ENCODE results near the gene ADGRG6.
"Not testable (repeated sequence)": the region's sequence is repeated elsewhere in the genome, so short reads cannot be mapped to it uniquely, and the experiment has no call there.

Gene ADGRG6

DNA sequence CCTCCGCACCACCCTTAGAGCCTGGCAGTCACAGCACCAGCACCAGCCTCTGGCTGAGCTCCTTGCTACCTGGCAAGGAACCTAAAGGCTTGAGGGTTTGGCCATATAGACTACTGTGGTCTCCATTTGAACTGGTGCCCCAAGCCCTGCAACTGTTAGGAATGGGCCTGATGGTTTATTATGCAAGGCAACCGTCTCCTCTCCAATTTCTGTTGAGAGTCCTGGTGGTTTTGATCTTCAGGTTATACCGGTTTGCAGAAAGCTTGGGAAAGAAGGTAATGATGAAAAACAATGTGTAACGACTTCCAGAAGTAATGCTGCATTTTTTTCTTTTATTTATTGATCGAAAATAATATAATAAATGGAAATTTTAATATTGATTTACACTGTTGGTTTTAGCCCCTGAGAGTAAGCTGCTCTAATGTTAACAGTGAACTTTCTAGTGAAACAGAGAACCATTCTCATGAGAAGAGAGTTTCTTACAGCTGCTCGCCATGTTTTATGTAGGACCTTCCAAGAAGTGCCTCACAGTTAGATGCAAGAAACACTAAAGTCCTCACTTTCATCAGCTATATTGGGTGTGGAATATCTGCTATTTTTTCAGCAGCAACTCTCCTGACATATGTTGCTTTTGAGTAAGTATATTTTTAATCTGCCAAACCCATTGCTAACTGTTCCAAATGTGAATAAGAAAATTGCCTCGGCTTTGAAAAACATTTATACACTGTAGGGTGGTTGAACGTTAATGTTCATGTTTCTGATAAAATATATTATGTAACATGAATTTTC is 112.8 kb downstream of the ADGRG6 start:
- DNase-seq = no peak

DNA sequence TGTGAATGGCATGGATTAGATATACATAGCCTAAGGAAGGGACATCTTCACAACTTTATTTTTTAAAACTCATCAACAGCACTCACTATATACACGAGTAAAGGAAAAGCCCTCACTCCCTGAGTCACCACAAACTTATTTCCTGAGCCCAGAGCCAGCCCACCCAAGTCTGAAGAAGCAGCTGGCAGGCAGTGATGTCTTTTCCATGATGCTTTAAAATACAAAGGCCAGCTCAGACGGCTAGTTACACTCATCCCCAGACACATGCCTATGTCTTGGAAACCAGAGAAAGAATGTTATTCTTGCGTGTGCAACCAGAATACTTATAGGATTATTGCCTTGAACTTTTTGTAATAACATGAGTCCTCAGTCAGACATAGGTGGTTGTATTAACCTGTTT is 114.4 kb downstream of the ADGRG6 start:
- DNase-seq = no peak

DNA sequence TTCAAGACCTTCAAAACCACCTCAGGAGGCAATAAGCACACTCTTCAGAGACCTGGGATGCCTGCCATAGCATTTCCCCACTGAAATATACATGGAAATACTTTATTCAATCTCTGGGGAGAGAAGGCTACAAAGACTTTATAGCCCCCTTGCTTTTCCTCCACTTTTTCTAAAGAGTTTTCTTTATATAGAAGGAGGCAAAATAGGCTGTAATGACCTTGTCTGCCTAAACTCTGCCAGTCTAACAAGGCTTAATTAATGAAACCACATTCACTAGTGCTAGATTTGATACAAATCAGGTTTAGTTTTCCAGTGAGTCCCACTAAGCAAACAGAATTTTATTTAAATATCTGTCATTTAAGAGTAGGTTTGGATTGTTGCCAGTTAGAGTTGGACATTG is 114.9 kb downstream of the ADGRG6 start:
- DNase-seq = no peak

DNA sequence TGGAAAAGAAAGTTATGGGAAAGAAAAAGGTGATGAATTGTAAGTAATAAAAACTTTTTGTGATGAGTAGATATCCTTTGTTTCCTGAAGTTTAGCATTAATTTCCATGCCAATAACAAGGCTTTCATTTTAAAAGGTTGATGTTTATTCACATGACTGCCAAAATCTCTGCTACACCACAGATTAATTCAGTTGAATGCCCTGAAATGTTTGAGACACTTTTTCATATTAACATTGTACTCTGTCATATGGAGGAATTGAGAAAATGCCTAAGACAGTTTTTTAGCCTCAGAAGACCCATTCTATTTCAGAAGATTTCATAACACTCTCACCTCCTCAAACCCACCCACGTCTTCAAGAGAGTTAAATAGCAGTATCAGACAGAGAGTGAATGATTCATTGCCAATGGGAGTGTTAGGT is 115.5 kb downstream of the ADGRG6 start:
- DNase-seq = no peak

DNA sequence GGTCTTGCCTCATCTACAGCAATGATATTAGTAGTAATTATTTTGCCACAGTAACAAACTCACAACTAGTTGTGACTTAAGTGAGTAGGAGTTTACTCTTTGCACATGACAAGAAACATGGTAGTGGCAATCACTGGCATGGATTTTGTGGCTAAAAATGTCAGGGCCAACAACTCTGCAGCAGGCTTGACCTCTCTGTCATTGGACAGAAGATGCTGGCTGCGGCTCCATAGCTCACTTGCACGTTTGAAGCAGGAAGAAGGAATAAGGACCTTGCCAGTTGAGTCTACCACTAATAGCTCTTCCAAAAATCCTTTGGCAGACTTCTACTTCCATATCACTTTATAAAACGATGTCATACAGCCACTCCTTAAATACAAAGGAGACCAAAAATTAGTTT is 117.3 kb downstream of the ADGRG6 start:
- no peak for DNase-seq

DNA sequence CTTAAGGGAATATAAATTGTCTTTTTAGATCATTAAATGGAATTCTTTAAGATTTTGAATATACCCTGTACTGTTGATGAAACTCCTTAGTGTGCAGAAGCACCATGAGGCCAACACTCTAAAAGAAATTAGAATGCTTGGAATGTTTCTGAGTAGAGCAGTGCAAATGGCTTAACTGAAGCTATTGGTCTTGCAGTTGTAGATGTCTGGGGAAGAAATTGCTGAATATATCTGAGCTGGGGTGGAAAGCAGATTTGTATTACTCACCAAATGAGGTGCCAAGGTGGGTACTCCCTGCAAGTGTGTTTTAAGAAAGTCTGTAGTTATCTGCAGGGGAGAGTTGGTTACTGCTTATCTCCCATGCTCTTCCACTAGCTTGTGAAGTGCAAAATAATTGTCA is 119.0 kb downstream of the ADGRG6 start:
- no peak for DNase-seq

DNA sequence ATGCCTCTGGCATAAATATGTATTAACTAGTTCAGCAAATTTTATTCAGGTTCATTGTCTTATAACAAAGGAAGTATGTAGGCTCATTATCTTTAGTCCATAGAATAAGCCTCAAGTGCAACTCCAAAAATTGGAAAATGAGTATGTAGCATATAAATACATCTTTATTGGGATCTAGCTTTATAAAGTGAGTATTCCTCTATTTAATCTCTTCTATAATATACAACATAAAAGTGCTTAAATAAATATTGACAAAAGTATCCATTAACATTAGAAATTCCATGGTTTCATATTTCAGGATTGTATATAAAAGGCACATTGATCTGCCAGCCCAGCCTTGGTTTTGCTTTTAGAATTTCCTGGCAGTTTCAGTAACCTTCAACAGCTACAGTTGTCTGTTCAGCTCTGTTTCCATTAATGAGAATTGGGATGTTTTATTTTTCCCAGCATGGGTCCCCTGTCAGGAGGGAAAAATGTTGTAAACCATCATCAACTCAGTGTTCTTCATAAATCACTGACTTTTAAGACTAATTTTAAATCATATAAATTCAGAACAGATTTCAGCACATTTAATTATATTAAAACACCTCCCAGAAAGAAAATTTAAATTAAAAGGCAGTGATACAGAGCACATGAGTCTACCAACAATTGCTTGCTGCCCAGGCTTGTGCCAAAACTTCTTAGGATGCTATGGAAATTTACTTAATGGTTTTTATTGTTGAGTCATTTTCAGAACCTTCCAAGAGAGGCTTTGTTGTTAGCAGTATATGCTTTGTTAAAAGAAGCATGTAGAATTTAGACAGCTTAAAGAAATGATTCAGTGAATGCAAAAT is 119.7 kb downstream of the ADGRG6 start:
- no peak for DNase-seq

DNA sequence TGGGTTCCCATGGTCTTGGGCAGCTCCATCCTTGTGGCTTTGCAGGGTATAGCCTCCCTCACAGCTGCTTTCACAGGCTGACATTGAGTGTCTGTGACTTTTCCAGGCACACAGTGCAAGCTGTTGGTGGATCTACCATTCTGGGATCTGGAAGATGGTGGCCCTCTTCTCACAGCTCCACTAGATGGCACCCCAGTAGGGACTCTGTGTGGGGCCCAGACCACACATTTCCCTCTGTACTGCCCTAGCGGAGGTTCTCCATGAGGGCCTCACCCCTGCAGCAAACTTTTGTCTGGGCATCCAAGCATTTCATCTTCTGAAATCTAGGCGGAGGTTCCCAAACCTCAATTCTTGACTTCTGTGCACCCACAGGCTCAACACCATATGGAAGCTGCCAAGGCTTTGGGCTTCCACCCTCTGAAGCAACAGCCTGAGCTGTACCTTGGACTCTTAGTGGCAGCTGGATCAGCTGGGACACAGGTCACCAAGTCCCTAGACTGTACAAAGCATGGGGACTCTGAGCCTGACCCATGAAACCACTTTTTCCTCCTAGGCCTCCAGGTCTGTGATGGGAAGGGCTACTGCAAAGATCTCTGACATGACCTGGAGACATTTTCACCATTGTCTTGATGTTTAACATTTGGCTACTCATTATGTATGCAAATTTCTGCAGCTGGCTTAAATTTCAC is 124.8 kb downstream of the ADGRG6 start:
- DNase-seq = not testable (repeated sequence)

DNA sequence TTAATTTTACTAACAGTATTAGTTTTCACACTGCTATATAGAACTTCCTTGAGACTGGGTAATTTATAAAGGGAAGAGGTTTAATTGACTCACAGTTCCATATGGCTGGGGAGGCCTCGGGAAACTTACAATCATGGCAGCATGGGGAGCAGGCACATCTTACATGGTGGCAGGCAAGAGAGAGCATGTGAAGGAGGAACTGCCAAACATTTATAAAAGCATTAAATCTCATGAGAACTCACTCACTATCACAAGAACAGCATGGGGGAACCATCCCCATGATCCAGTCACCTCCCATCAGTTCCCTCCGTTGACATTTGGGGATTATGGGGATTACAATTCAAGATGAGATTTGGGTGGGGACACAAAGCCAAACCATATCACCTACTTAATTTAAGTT is 126.7 kb downstream of the ADGRG6 start:
- not testable (repeated sequence) for DNase-seq

DNA sequence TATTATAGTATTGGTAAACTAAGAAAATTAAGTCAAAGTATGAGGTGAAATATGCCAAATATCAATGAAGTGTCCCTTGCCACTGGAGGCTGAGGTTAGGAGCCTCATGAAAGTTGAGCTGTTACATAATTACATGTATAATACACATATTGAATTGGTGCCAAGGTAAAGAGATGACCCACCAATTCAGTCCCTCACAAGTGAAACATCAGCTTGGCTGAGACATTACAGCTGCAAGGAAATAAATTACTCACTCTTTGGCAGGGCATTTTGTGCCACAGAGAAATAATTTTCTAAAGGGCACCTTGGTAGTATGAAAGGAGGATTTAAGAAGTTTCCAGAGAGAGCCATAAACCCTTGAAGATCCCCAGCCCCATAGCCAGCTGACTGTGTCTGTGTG is 127.4 kb downstream of the ADGRG6 start:
- no peak for DNase-seq

DNA sequence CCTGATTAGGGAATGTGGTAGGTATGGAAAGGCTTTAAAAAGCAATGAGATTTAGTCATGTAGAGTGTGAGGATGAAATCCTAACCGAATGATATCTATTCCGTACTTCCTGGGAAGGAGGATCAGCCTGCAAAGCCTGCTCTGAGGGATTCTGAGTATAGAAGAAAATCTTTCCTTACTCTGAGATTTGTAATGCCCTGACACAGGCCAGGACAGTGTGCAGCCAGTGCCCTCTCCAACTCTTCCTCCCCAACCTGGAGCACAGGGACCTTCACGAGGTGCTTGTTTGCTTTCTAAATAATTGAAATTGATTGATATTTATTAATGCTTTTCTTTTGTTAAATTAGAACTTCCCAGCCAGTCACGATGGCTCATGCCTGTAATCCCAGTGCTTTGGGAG is 131.6 kb downstream of the ADGRG6 start:
- no peak for DNase-seq

DNA sequence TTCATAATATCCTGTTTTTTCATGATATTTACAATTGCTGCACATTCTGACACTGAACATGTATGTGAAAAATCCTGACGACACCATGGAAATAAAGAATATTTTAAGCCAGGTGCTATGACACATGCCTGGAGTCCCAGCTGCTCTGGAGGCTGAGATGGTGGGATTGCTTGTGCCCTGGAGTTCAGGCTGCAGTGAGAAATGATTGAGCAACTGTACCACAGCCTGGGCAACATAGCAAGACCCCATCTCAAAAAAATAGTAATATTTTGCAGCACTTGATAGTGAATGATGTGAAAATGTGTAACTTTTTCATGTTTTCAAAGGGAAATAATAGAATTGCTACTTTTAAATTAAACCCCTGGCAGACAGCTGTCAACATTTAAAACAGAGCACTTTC is 137.1 kb downstream of the ADGRG6 start:
- DNase-seq = no peak

DNA sequence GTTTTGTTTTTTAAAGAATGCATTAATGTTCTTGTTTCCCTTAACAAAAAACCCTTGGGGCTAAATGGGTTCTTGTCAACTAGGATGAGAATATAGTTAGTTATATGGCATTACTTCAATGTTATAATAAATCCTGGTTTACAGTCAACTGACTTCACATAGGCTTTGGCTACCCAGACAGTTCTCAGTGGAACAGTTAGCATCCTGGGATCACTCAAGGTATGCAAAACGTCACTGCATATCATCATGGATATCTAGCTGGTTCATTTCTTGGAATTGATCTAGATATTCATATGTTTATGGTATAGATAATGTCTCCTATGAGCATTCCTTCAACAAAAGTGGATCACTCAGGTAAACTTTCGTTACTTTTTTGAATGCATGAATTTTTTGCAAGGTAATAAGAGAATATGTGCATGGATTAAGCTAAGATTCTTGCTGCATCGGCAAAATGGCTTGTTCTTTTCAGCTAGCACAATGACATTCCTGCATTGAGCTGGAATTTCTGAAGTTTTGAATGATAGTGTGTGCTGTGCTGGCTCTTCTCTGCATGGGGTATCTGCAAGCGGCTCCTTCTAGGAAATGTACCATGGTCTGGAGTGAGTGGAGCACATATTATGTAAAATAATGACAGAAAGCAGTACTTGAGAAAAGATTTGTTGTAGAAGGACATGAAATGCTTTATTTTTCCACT is 138.9 kb downstream of the ADGRG6 start:
- DNase-seq = no peak

DNA sequence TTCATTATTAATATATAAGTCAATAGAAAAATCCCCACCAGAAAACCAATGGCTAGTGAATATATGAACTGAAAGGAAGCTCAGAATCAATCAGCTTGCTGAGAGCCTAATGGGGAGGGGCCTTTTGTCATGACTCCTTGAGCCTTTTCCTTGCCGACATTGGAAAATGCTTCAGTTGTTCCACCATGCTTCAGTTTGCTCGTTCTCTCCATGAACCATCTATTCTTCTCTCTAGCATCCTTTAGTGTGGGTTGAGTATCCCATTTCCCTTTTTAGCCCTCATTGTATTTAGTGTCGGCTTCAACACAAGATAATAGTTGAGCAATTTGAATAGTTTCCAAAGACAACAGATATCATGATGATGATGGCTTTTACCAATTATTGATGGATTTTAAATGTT is 139.9 kb downstream of the ADGRG6 start:
- DNase-seq = no peak

DNA sequence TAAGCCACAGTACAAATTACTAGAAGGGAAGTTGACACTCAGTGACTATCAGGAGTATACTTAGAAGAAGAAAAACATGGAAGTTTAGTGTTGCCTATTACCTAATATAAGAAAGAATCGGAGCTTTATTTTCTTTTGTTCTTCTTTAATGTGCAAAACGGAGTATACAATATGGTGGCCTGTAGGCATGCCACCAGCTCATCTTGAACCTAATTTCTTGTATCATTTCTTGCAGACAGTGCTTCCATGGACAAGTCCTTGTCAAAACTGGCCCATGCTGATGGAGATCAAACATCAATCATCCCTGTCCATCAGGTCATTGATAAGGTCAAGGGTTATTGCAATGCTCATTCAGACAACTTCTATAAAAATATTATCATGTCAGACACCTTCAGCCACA is 141.3 kb downstream of the ADGRG6 start:
- DNase-seq = no peak

DNA sequence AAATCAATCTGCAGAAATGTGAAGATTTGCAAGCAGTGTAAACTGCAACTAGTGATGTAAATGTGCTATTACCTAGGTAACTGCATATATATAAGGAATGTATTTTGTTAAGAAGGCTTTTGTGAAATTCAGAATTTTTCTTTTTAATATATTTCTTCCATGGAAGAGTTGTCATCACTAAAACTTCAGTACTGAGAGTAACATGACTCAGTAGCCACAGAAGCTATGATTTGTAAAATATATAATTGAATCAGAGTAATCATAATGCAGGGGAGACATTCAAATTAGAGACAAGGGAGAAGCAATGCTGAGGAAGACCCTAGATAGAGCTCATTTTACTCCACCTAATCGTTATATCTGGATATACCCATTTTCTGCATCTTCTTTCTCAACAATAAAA is 141.7 kb downstream of the ADGRG6 start:
- no peak for DNase-seq

DNA sequence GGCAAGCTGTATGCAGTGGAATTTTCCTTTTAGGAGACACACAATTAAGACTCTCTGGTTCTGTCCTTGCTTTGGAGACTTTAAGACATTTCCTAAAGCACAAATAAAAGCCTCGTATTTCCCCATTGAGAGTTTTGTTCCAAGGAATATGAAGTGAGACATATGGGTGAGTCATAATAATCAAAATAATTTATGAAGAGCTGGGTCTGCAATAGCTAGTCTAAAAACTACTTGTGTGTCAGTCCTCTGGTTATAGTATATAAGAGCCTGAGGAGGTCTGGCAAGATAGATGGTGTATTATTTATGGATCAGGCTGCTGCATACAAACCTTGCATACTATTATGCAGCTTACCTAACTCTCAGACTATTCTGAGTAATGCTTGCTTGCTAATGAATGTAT is 142.6 kb downstream of the ADGRG6 start:
- no peak for DNase-seq

DNA sequence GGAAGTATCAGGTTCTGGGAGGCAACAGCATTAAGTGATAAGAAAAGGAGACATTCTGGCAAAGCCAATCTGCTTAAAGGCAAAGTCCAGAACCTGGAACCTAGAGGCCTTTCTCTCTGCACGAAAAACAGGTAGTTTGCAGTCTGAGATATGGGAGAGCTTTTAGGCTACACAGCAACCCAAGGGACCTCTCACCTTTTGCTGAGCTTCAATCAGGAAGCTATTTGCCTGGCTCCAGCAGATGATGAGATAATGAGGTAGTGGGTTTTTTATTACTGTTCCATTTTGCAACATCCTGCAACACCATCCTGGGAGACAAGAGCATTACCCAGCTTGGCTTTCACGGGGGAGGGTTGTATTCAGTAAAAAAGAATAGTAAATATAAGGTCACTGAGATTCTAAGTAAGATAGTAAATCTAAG is 143.1 kb downstream of the ADGRG6 start:
- DNase-seq = no peak

DNA sequence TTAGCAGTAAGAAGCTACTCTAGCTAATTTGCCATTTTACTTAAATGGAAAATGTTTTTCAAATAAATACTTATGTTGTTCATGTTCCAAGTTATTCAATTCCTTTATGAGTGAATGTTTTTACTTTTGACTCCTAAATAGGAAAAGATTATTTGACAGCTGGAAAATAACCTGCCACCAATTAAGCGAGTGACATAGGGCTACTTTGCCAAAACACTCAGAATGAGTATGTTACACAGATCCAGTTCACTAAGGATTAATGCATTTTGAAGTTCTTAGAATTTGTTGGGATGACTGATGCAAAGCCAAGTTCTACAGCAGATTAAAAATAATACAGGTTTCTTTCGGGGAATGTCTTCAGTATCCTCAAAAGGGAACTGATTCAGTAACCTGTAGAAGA is 144.4 kb downstream of the ADGRG6 start:
- DNase-seq = no peak

DNA sequence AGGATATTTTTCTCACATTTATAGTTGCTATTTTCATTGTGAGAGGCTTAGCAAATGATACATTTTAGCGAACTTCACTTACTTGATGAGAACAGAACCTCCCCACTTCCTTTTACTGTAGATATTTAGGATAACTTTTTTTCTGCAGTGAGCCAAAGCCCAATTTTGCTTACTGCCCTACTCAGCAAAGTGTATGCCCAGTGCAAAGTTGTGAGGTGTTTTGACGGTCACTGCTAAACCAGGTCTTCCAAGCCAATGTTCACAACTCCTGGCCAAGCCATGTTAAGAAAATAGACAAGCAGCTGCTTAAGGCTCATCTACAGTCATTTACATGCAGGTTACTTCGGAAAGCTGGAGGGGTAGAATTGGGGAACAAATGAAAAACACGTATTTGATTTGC is 144.8 kb downstream of the ADGRG6 start:
- DNase-seq = no peak

DNA sequence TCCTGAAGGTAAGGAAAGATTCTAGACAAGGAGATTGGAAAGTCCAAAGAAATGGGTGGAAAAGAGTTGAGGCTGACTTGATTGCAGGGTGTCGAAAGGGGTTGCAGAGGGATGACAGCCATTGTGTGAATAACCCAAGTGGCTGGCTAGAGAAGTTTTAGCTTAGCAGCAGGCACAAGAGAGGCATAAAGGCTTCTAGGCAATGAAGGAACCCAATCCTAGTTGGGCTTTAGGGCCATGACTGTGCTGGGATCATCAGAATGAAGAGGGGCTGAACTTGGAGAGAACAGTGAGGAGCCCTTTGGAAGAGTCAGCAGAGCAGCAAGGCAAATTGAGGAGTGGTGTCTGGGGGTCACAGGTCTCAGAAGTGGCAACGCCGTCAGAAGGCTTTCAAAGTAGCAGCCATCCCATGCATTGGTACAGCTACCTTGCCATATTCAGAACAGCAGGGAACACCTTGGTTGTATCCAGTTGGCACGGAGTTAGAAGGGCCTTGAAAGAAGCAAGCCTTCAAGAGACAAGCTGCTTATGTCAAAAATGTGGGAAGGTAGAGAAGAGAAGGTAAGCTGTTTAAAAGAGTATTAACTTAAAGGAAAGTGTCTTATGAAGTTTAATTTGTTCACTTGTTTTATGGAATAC is 146.4 kb downstream of the ADGRG6 start:
- DNase-seq = no peak

DNA sequence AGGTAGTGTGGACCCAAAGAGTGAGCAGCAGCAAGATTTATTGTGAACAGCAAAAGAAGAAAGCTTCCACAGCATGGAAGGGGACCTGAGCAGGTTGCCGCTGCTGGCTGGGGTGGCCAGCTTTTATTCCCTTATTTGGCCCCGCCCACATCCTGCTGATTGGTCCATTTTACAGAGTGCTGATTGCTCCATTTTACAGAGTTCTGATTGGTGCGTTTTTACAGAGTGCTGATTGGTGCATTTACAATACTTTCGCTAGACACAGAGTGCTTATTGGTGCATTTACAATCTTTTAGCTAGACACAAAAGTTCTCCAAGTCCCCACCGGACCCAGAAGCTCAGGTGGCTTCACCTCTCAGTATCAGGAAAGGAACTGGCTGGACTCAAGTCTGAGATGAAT is 149.0 kb downstream of the ADGRG6 start:
- DNase-seq = not testable (repeated sequence)

DNA sequence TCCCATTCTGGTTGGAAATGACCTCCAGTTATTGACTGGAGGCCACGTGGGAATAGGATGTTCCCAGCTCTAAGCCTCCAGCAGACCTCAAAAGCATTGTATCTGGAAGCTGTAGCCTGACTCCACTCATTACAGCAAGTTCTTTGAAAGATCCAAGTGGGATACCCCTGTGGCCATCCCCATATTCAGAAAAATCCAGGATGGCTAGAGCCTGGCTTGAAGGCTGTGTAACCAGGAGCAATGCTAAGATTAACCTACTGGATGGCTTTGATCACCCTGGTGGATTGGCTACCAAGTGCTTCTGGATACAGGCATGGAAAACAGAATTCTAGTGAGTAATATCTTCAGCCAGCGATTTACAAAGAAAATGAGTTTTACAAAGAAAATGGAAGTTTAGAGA is 151.2 kb downstream of the ADGRG6 start:
- no peak for DNase-seq
